GM19238 (cell line): Measurements from ENCODE around the gene HBG1.
"Not testable (repeated sequence)": the region's sequence is repeated elsewhere in the genome, so short reads cannot be mapped to it uniquely, and the experiment has no call there.

Experiments used
- DNase-seq: peaks from one replicate; pipeline ENCODE4 v3.0.0; 2011; ENCODE audit warnings: low spot score; ENCODE audit not compliant: insufficient read length

HBG1 gene

GRCh38 chr11:5277807-5278382 is 28.2 kb upstream of the HBG1 start:
- no peak for DNase-seq

DNA sequence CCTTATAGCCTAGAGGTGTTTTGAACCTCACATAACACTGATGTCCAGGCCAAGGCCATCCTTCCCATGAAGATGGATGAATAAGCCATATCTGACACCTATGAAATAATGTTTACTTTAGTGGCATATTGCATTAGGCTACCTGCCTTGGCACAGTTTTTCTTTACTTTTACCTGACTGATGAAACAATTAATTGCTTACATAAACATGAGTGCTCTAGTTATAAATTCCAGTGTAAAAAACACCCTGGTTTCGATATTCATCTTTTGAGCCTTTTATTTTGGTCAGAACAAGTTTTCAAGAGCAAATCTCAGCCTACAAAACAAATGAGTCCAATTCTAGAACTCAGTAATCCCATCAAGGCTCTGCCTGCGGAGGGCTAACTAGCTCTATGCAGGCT is 27.0 kb upstream of the HBG1 start:
- no peak for DNase-seq

DNA sequence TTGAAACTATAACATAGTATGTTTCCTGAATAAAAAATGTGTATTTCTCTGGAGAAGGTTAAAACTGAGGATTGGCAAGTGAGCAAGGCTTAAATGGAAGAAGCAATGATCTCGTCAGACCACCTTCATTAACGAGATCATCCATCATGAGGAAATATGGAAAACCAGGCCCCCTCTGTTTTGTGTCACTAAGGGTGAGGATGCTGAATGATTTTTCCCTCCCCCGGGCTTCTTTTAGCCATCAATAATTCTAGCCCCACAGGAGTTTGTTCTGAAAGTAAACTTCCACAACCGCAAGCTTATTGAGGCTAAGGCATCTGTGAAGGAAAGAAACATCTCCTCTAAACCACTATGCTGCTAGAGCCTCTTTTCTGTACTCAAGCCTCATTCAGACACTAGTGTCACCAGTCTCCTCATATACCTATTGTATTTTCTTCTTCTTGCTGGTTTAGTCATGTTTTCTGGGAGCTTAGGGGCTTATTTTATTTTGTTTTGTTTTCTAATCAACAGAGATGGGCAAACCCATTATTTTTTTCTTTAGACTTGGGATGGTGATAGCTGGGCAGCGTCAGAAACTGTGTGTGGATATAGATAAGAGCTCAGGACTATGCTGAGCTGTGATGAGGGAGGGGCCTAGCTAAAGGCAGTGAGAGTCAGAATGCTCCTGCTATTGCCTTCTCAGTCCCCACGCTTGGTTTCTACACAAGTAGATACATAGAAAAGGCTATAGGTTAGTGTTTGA is 25.9 kb upstream of the HBG1 start:
- no peak for DNase-seq

GRCh38 chr11:5274395-5274794 is 24.7 kb upstream of the HBG1 start:
- no peak for DNase-seq

DNA sequence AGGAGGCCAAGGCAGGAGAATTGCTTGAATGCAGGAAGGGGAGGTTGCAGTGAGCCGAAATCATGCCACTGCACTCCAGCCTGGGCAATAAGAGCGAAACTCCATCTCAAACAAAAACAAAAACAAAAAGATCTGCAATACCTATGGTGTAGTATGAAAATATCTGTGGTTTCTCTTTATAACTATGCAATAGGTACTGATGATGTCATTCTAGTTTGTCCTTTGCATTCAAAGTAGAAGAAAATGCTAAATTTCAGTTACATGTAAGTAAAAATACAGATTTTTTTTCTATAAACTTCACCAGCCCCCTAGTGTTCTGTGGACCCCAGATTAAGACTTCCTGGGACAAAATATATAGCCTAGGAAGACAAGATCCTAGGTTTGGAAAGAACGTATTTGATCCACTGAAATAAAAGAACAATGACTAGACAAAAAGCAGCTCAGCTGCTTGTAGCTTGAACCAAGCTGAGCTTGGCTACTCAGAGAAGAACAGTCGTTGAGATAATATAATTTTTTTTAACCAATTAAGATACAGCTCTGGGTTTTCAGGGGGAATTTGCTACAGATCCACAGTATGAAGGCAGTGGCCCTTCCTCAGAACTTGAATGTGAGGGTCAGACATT is 22.8 kb upstream of the HBG1 start:
- DNase-seq, result no peak

DNA sequence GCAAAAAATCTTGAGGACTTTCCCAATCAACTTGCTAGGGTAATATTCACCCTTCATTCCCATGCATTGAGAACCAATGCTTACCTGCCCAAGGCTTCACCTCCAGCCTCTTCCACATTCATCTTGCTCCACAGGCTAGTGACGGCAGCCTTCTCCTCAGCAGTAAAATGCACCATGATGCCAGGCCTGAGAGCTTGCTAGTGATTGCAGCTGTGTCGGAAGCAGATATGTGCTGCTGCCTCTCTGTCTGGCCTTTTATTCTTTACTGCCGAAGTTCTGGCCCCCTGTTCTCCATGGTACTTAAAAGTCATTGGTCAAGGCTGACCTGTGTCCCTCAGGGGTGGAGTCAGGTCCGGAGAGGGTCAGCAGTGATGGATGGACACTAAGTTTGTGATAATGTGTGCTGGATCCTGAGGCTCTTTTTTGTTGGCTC is 20.1 kb upstream of the HBG1 start, which contains the start of gene HBE1:
HBE1 (minus strand) TSS at position 231 of the 433 bp plus-strand sequence; CDS start at position 176, 55 bp downstream.
- DNase-seq, result no peak

DNA sequence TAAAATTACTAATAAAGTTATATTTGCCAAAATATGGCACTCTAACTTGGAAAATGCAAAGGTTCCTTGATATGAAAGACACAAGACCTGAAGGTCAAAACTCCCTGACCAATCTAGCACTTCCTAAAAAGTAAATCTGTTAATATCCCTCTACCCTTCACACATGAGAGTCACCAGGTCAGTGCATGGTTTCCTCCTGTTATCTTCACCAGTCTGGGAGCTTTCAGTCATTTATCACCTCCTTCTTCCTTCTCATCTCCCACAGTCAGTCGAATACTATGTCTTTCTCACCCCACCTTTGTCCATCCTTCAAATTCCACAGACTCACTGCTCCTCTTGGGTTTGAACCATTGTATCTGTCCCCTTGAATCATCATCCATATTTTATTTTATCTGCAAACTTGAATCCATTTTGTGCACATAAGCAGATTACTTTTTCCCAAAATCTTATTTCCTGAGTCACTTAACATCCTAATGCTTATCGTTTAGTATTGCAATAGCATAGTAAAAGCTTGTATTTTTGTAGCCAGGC is 17.4 kb upstream of the HBG1 start:
- DNase-seq, result no peak

DNA sequence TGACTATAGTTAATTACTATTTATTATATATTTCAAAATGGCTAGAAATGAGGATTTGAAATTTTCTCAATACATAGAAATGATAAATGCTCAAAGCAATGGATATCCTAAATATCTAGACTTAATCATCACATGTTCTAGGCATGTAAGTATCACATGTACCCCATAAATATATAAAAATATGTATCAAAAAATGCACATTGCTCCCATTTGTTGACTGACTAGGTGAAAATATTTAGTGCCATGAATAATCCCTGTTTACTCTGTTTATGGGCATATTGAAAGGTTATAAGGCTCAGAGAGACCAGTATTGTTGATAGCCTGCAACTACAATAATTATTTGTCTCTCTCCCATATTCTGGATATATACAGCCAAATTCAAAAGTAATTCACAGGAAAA is 17.0 kb upstream of the HBG1 start:
- DNase-seq, result no peak

DNA sequence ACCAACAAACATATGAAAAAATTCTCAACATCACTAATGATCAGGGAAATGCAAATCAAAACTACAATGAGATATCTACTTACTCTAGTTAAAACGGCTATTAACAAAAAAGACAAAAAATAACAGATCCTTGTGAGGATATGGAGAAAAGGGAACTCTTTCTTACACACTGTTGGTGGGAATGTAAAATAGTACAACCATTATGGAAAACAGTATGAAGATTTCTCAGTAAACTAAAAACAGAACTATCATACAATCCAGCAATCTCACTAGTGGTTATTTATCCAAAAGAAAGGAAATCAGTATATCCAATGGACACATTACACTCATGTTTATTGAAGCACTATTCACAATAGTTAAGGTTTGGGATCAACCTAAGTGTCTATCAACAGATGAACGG is 16.2 kb upstream of the HBG1 start:
- no peak for DNase-seq

DNA sequence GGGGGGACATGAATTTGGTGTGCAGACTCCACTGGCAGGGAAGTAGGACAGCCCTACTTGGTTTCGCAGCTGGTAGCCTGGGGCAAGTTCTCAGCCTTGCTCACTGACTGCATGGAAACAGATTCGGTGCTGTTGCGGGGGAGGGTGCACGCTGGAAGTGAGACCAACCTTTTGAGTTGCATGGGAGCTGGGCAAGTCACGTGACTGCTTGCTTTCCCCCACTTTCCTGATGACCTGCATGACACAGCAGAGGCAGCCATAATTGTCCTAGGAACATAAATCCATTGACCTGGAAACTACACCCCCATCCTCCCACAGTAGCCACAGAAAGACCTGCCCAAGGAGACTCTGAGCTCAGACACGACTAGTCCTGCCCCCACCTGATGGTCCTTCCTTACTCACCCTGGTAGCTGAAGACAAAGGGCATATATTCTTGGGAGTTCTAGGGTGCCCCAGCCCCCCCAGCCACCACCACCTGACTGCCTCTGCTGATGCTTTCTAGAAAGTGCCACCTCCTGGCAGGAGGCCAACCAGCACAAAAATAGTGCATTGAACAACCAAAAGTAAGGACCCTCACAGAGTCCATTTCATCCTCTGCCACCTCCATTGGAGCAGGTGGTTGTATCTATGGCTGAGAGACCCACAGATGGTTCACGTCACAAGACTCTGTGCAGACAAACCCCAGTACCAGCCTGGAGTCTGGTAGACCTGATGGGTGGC is 9.0 kb upstream of the HBG1 start:
- no peak for DNase-seq

GRCh38 chr11:5257296-5257695 is 7.6 kb upstream of the HBG1 start:
- DNase-seq, result no peak

GRCh38 chr11:5254646-5255413 is 5.2 kb upstream of the HBG1 start, which contains the start of gene HBG2:
Gene HBG2, minus strand, starts transcription at chr11:5254781. Its CDS starts 53 bp downstream, at chr11:5254728.
- not testable (repeated sequence) for DNase-seq

DNA sequence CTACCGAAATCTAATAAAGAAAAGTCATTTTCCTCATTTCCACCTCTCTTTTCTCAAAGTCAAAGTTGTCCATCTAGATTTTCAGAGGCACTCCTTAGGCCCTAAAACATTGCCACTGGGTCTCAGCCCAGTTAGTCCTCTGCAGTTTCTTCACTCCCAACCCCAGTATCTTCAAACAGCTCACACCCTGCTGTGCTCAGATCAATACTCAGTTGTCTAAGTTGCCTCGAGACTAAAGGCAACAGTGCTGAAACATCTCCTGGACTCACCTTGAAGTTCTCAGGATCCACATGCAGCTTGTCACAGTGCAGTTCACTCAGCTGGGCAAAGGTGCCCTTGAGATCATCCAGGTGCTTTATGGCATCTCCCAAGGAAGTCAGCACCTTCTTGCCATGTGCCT is 4.4 kb upstream of the HBG1 start:
- DNase-seq, result not testable (repeated sequence)

- DNase-seq, result not testable (repeated sequence)
These were observed 3.8 kb upstream of the HBG1 start for GRCh38 chr11:5253440-5253839.

DNA sequence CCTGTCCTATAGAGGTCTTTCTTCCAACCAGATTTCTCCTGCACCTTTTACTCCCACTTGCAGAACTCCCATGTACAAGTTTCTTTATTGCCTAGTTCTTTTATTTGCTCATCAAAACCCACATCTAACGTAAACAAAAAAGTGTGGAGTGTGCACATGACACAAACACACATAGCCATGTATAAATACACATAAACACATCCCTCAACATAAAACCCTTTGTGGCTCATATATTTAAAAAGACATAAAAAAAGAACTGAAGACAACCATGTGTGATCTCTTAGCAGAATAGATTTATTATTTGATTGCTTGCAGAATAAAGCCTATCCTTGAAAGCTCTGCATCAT is 3.2 kb upstream of the HBG1 start:
- no peak for DNase-seq

DNA sequence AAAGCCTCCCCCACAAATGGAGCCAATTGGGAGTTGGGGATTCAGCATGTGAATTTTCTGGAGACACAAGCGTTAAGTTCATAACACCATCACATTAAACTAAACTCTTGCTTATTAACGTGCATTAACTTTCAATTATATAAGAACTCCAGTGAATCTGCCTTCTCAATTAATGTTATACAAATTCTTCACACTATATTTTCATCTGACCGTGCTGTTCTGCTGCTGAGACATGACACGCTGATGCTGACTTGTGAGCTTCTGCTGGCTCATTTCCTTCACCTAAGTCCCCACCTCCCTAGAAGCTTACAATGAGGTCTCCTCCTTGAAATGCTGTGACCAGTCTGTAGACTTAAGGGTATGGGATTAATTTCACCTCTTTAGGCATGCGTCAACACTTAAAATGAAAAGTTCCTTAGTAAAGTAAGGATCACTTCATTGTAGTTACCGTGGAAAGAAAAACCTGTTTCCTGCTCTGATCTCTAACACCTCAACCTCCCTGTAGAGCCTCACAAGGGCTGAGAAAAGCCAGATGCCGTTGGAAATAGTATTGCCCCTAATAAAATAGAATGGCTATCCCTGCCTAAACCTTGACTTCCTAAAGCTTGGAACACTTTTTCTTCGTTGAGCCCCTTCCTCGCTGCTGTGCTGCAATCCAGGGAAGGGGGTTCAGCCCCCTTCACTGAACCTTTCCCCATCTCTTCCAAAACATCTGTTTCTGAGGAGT is 2.7 kb upstream of the HBG1 start:
- no peak for DNase-seq

DNA sequence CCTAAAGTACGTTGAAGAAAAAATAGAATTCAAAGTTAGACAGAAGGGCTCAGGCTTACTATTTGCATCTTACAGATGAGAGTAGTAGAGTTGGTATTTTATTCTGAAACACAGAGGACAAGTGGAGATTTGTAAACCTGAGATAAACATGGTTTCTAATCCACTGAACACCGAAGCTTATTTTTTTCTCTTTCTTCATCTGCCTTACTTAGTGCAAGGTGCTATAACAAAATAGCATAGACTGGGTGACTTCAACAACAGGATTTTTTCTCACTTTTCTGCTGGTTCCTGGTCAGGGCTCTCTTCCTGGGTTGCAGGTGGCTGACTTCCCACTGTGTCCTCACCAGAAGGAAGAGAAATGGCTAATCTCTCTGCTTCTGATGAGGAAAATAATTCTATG is 2.1 kb upstream of the HBG1 start:
- DNase-seq, result no peak

DNA sequence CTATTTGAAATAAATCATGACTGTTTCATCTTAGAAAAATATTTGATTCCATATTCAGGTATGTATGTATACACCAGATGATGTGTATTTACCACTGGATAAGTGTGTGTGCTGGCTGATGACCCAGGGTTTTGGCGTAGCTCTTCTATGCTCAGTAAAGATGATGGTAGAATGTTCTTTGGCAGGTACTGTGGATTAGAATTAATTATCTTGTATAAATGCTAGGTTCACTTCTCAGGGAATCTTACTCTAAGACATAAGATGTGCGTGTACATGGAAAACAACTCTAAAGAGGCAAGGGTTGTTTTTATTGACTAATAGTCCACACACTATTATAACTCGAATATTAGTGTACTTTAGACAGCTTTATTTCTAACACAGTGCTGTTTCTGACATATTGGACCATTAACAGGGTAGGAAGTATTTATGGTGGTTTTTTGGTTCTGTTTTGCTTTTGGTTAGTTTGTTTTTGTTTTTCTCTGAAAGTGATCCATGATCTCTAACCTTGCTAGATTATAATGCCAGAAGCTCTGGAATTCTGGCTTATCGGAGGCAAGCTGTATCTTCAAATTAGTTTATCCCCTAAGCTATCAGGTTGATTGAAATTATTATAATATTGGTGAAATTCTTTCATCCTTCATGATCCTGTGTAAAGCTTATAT is 1.0 kb upstream of the HBG1 start:
- DNase-seq, result no peak

GRCh38 chr11:5248498-5248897 is 1.2 kb downstream of the HBG1 start:
- DNase-seq, result not testable (repeated sequence)
